ENCODE data around the gene MAPKAPK2.

Gene MAPKAPK2

DNA sequence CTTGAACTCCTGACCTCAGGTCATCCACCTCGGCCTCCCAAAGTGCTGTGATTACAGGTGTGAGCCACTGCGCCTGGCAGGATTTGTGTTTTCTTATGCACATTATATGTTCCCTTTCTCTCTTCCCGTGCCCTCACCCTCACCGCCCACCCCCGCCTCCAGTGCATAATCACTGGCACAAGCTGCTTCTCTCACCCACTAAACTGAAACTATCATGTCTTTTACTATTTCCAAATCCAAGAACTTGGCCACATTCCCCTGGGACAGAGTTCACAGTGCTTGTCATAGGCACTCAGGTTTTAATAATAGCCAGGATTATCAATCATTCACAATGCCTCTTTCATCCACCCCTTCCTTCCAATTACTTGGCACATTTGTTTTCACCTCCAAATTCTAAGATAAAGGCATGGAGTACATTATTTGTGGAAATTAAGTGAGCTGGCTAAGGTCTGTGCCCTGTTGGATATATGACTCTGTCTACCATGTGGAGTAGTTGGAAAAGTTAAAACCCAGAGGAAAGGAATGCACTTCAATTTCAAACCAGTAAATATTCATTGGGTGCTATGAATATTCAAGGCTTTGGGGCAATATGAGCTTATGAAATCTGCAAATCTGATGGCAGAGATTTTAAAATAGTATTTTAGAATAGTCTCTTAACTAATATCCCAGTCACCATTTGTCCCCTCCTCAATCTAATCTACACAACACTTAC is 17.6 kb upstream of the MAPKAPK2 start:
- Histone ChIP-seq H3K27me3 (ENCODE audit: insufficient read depth, low read depth, severe bottlenecking) (no peaks in the 10 kb centered on the region), H3K27ac (no peak overlapping the region), H3K9me3 (ENCODE audit: severe bottlenecking) (no peaks in the 10 kb centered on the region), H3K36me3 (no peaks in the 10 kb centered on the region), H3K4me3 (ENCODE audit: low read depth, low read length) (no peak overlapping the region)
- TF ChIP-seq, protein P1, sequence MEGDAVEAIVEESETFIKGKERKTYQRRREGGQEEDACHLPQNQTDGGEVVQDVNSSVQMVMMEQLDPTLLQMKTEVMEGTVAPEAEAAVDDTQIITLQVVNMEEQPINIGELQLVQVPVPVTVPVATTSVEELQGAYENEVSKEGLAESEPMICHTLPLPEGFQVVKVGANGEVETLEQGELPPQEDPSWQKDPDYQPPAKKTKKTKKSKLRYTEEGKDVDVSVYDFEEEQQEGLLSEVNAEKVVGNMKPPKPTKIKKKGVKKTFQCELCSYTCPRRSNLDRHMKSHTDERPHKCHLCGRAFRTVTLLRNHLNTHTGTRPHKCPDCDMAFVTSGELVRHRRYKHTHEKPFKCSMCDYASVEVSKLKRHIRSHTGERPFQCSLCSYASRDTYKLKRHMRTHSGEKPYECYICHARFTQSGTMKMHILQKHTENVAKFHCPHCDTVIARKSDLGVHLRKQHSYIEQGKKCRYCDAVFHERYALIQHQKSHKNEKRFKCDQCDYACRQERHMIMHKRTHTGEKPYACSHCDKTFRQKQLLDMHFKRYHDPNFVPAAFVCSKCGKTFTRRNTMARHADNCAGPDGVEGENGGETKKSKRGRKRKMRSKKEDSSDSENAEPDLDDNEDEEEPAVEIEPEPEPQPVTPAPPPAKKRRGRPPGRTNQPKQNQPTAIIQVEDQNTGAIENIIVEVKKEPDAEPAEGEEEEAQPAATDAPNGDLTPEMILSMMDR (IDR thresholded peaks at IDR 0.05; ENCODE audit: low read depth, low read length): no peak
- DNase-seq: no peak

DNA sequence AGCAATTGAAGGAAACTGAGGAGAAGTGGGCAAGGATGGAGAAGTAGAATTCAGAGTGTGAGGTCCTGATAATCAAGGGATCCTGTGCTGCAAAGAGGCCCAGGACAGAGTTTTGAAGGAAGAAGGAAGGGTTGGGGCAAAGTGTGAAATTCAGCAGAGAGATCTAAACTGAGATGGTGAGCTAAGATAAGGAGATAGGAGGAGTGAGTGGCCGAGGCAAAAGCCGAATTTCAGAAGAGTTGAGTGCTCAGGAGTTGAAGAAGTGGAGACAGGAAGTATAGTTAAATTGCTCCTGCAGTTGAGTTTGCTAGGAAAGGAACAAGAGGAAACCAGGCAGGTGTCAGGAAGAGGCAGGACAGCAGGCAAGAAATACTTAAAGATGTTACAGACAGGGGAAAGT is 16.4 kb upstream of the MAPKAPK2 start:
- no peak for DNase-seq
- no peaks in the 10 kb centered on the region for H3K9me3 ChIP-seq (ENCODE audit: severe bottlenecking)
- TF ChIP-seq, protein P1 (IDR thresholded peaks at IDR 0.05; ENCODE audit: low read depth, low read length): no peak
- H3K4me3 ChIP-seq (ENCODE audit: low read depth, low read length): no peak overlapping the region
- H3K36me3 ChIP-seq: no peaks in the 10 kb centered on the region
- no peak overlapping the region for H3K27ac ChIP-seq
- no peaks in the 10 kb centered on the region for H3K27me3 ChIP-seq (ENCODE audit: insufficient read depth, low read depth, severe bottlenecking)

DNA sequence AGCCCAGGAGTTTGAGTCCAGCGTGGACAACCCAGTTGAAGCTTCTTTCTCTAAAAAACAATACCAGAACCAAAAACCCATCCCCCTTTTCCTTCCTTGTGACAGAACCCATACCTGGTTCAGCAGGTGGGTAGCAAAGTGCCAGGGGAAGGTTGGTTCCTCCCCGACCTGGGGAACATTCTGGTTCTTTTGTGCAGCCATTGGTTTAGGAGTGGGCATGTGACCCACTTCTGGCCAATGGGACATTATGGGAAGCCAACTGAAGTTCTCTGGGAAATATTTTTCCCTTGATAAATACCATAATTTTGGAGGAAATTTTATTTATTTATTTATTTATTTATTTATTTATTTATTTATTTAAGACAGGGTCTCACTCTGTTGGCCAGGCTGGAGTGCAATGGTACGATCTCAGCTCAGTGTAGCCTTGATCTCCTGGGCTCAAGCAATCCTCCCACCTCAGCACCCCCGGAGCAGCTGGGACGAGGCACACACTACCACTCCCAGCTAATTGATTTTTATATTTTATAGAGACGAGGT is 15.8 kb upstream of the MAPKAPK2 start:
- Histone ChIP-seq H3K9me3 (ENCODE audit: severe bottlenecking) (no peaks in the 10 kb centered on the region), H3K4me3 (ENCODE audit: low read depth, low read length) (no peak overlapping the region), H3K27ac (no peak overlapping the region), H3K27me3 (ENCODE audit: insufficient read depth, low read depth, severe bottlenecking) (no peaks in the 10 kb centered on the region), H3K36me3 (no peaks in the 10 kb centered on the region)
- no peak for DNase-seq
- TF ChIP-seq, protein P1 (IDR thresholded peaks at IDR 0.05; ENCODE audit: low read depth, low read length): no peak

DNA sequence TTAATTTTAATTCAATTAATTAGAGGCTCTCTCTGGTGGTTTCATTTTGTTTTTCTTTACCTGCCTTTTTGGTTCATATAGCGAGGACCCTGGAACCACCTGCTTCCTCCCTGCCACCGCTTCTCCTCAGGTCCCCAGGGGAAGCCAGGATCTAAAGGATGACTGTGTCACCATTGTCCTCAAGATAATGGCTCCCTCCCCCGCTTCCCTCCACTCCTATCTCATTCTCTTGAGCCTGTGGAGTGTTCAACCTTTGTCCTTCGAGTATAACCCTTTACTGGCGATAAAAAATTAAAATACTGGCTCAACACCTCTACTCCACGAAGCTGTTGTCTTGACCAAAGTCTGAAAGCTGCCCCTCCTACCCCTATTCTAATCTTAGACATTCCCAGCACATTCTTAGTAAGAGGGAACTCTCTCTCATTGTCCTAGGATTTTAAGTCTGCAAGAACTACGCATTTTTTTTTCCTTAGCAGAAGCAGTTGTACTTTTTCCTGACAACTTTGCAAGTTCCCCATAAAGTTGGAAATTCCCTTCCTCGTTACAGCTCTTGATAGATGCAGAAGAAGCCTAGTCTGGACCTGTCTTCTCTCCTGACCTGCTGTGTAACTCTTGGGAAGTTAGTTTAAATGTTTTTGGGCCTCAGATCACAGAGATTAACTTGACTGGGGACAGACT is 12.6 kb upstream of the MAPKAPK2 start:
- Histone ChIP-seq H3K4me3 (ENCODE audit: low read depth, low read length) (no peak overlapping the region), H3K27ac (no peak overlapping the region)
- no peak for DNase-seq

DNA sequence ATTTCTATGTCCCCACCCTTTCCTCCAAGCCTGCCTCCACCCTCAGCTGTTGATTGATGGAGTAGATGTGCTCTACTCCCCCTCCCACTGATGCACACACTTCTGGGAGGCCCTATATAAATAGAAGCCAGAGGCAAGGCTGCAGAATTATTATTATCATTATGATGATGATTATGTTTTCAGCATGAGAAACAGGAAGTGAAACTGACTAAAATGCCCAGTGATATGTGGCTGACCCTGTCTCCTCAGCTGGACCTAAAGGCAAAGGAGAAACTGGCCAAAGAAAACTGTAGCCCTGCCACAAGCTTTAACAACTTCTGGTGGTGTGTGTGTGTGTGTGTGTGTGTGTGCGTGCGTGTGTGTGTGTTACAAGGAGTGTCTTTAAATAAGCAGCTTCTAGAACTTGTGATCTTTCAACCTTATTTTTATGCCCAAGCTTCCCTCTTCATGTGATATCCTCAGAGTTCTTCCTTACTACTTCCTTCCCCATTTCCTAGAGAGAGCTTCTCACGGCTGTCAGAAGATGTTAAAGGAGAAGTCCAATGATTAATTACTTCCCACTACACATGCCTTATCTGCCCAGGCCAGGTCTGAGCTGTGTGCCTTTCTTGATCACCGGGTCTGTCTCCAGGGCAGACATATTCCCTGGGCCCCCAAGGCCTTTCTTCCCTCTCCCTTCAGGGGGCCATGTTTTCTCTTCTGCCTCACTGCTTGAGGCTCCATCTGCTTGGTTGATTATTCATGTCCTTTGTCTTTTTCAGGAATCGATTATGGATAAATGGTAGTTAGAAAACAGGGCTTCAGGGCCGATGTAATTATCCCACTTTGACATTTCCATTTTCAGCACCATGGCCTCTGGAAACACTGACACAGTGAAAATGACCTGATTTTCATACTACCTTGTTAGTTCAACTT is 11.6 kb upstream of the MAPKAPK2 start:
- DNase-seq: no peak
- Histone ChIP-seq H3K9me3 (ENCODE audit: severe bottlenecking) (no peaks in the 10 kb centered on the region), H3K27ac (no peak overlapping the region), H3K36me3 (no peaks in the 10 kb centered on the region), H3K27me3 (ENCODE audit: insufficient read depth, low read depth, severe bottlenecking) (no peaks in the 10 kb centered on the region), H3K4me3 (ENCODE audit: low read depth, low read length) (no peak overlapping the region)
- TF ChIP-seq, protein P1 (IDR thresholded peaks at IDR 0.05; ENCODE audit: low read depth, low read length): no peak

More for the DNA sequence above, 12.6 kb upstream of the MAPKAPK2 start:
- Histone ChIP-seq H3K9me3 (ENCODE audit: severe bottlenecking) (no peaks in the 10 kb centered on the region), H3K36me3 (no peaks in the 10 kb centered on the region), H3K27me3 (ENCODE audit: insufficient read depth, low read depth, severe bottlenecking) (no peaks in the 10 kb centered on the region)
- TF ChIP-seq, protein P1 (IDR thresholded peaks at IDR 0.05; ENCODE audit: low read depth, low read length): no peak
